Hepatocyte (in vitro differentiated cells): ENCODE results near the gene MOK.

ENCODE experiments used
- CTCF ChIP-seq: fragments of 200-600 bp; sonication (generic); IDR thresholded peaks from 2 replicates; pipeline ENCODE4 v1.5.1; 2016; ENCODE audit warnings: antibody characterized with exemption, mild to moderate bottlenecking; ENCODE audit not compliant: poor library complexity
- EZH2 ChIP-seq: fragments of 200-600 bp; sonication (generic); IDR thresholded peaks from 2 replicates; pipeline ENCODE4 v1.6.1; 2016; ENCODE audit warnings: antibody characterized with exemption, mild to moderate bottlenecking, borderline replicate concordance

DNA sequence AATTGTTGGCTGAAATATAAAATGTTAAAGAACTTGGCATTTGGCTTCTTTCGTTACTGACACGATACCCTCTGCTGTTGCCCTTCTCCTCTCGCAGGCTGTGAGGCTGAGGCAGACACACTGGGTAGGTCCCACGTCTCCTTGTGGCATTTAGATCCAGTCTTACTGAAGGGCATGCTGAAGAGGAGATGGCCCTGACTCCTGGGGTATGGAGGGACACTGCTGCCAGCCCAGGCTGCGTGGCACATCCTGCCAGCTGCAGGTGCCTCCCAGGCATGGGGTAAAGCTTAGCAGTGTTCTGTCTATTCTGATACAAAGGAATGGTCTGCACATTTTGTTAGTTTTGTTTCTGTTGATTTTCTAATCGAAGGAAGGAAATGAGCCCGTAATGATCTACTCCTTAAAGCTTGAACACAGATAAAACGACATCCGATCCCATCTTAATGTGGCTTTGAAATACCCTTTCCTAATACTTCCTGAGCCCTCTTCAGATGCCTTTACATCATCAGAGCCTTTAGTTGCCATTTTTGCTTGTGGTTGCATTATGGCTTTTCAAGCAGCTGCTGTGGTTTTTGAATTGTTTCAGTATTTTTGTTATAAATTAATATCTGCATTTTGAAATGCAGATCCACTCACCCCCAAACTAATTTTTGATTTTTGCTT is 104.1 kb downstream of the MOK start:
- TF ChIP-seq CTCF (no peak), EZH2 (no peak)
